ENCODE data around the gene FYCO1.

The FYCO1 gene

GRCh38 chr3:45981346-45982074 lies 14.1 kb downstream of the FYCO1 start:
- no peak for DNase-seq

- no peak for DNase-seq
These were observed 14.8 kb downstream of the FYCO1 start for GRCh38 chr3:45980819-45981218.

GRCh38 chr3:45980229-45980813 lies 15.3 kb downstream of the FYCO1 start:
- DNase-seq: no peak

GRCh38 chr3:45979378-45979777 lies 16.2 kb downstream of the FYCO1 start:
- DNase-seq: no peak

GRCh38 chr3:45978006-45978761 lies 17.4 kb downstream of the FYCO1 start:
- no peak for DNase-seq

- no peak for DNase-seq
These were observed 19.2 kb downstream of the FYCO1 start for GRCh38 chr3:45976191-45977091.

GRCh38 chr3:45975686-45976085 lies 19.9 kb downstream of the FYCO1 start:
- DNase-seq: no peak

GRCh38 chr3:45974686-45975085 lies 20.9 kb downstream of the FYCO1 start:
- no peak for DNase-seq

GRCh38 chr3:45972534-45973402 lies 22.9 kb downstream of the FYCO1 start:
- no peak for DNase-seq

- DNase-seq: no peak
These were observed 25.7 kb downstream of the FYCO1 start for GRCh38 chr3:45969953-45970352.

- no peak for DNase-seq
These were observed 26.5 kb downstream of the FYCO1 start for GRCh38 chr3:45969116-45969515.

- no peak for DNase-seq
These were observed 26.9 kb downstream of the FYCO1 start for GRCh38 chr3:45968706-45969105.

GRCh38 chr3:45968149-45968548 lies 27.5 kb downstream of the FYCO1 start:
- no peak for DNase-seq

- no peak for DNase-seq
These were observed 27.9 kb downstream of the FYCO1 start for GRCh38 chr3:45967724-45968123.

- DNase-seq: no peak
These were observed 28.5 kb downstream of the FYCO1 start for GRCh38 chr3:45966950-45967640.

- DNase-seq: no peak
These were observed 29.2 kb downstream of the FYCO1 start for GRCh38 chr3:45966371-45966791.

GRCh38 chr3:45965653-45966052 lies 30.0 kb downstream of the FYCO1 start:
- DNase-seq: no peak

- DNase-seq: no peak
These were observed 30.4 kb downstream of the FYCO1 start for GRCh38 chr3:45965253-45965652.

- no peak for DNase-seq
These were observed 31.5 kb downstream of the FYCO1 start for GRCh38 chr3:45964139-45964538.

- DNase-seq: no peak
These were observed 33.6 kb downstream of the FYCO1 start for GRCh38 chr3:45962033-45962432.

- no peak for DNase-seq
These were observed 35.3 kb downstream of the FYCO1 start for GRCh38 chr3:45960289-45960688.

Measured in NCI-H345 (cell line).